GM20000 (cell line): ENCODE measurements around the gene FARP1.

ENCODE experiments used
- DNase-seq: peaks from one replicate; pipeline ENCODE4 v3.0.0; 2012; ENCODE audit warnings: low spot score
- CTCF ChIP-seq: IDR thresholded peaks from 2 replicates; pipeline ENCODE4 v1.5.1; 2012; ENCODE audit warnings: mild to moderate bottlenecking, control low read depth; ENCODE audit errors: extremely low read depth, missing control alignments

FARP1 gene

GRCh38 chr13:98252931-98253470 lies 110.1 kb downstream of the FARP1 start:
- no peak for DNase-seq
- TF ChIP-seq CTCF: no peak

- TF ChIP-seq CTCF: no peak
- no peak for DNase-seq
Observed at GRCh38 chr13:98253526-98253925, 110.6 kb downstream of the FARP1 start.

- no peak for DNase-seq
- TF ChIP-seq CTCF: no peak
Observed at GRCh38 chr13:98254513-98254912, 111.6 kb downstream of the FARP1 start.

GRCh38 chr13:98258226-98258625 lies 115.3 kb downstream of the FARP1 start:
- no peak for DNase-seq
- TF ChIP-seq CTCF: no peak

GRCh38 chr13:98260357-98261164 lies 117.7 kb downstream of the FARP1 start:
- DNase-seq: no peak
- TF ChIP-seq CTCF: no peak

- no peak for TF ChIP-seq CTCF
- no peak for DNase-seq
Observed at GRCh38 chr13:98261165-98261702, 118.3 kb downstream of the FARP1 start.

GRCh38 chr13:98262292-98262691 lies 119.4 kb downstream of the FARP1 start:
- no peak for DNase-seq
- no peak for TF ChIP-seq CTCF
